Fibroblast of gingiva (primary cell): Measurements from ENCODE around the gene IFITM10.

Experiments
- DNase-seq: peaks from one replicate; pipeline ENCODE4 v3.0.0-alpha.2; 2011; ENCODE audit warnings: low read depth

IFITM10 gene

DNA sequence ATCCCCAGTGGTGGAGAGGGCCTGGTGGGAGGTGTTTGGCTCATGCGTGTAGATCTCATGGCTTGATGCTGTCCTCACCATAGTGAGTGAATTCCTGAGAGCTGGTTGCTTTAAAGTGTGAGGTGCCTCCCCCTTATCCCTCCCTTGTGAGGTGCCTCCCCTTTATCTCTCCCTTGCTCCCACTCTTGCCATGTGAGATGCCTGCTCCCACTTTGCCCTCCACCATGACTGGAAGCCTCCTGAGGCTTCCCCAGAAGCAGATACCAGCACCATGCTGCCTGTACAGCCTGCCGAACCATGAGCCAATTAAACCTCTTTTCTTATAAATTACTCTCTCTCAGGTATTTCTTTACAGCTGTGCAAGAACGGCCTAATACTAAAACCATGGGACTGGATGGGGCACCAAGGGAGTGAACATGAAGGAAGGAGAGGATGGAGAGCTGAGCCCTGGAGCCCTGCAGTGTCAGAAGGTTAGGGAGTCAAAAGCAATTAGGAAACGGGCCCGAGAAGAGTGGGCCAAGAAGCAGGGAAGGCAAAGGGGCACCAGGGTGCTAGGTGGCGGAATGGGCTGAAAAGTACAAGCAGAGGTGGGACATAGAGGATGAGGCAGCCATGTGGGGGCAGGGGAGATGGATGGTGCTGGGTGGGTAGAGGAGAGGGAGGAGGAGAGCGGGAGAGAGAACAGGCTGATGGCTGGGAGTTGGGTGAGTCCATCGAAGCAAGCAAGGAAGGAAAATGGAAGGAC, 9.4 kb downstream of the IFITM10 start:
- no peak for DNase-seq

DNA sequence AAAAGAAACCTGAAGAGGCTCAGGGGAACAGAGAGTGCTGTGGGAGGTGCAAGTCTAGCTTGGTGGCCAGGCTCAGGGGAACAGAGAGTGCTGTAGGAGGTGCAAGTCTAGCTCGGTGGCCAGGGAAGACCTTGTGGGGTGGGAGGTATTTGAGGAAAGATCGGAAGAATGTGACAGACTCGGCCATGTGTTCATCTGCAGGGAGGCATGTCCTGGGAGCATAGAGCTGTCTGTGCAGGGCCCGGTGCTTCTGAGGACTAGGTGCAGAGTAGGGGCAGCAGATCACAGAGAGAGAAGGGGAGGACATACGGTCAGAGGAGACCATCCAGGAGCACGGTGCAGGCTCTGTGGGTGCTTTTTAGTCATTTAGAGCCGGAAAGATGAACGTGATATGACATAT, 10.8 kb downstream of the IFITM10 start:
- DNase-seq: no peak

DNA sequence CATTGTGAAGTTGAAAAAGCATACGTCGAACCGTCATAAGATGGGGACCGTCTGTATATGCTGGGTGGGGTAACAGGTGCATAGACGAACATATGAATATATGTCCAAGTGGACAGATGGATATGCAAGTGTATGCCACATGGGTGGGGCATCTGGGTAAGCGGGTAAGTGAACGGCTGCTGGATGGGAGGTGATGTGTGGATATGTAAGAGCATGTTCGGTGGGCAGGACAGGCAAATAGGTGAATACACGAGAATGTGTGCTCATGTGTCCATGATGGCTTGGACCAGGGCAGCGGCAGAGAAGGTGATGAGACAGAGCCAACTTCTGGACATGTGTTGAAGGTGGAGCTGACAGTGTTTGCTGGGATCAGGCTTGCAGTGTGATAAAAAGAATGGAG, 12.0 kb downstream of the IFITM10 start:
- DNase-seq: no peak

DNA sequence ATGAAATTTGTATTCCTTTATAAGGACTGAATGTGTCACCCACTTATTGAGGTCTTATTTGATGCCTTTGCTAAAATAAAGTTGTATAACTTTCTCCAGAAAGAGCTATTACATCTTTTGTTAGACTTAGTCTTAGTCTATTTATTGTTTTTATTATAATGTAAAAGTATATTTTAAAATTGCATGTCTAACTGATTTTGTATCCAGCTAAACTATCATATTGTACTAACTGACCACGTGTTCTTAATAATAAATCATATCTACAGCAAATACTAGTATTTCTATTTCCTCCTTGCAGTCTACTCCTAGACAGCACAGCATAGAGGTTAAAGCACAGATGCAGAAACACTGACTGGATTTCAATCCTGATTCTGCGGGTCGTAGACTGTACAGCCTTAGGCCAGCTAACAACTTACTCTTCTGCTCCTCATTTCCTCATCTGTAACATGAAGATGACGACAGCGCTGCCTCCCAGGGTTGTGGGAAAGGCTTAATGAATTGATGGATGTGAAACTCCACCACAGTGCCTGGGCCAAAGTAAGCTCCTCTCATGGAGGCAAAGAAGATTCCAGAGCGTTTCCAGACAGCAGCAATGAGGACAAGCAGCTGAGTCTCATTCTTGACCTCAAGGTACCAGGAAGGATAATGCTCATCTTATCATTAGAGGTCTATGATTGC, 13.2 kb downstream of the IFITM10 start:
- no peak for DNase-seq

DNA sequence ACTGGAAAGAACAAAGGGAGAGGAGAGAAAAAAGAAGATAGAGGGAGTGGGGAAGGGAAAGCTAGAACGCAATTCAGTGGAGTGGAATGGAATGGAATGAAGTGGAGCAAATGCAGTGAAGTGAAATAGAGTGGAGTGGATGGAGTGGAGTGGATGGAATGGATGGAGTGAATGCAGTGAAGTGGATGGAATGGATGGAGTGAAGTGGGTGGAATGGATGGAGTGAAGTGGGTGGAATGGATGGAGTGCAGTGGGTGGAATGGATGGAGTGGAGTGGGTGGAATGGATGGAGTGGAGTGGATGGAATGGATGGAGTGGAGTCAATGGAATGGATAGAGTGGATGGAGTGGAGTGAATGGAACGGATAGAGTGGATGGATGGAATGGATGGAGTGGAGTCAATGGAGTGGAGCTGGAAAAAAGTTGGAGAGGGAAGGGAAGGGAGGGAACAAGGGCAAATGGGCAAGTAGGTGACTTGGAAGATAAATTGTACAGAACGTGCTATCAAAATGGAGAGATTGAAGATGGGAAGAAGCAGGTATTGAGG, 13.9 kb downstream of the IFITM10 start:
- DNase-seq: no peak

DNA sequence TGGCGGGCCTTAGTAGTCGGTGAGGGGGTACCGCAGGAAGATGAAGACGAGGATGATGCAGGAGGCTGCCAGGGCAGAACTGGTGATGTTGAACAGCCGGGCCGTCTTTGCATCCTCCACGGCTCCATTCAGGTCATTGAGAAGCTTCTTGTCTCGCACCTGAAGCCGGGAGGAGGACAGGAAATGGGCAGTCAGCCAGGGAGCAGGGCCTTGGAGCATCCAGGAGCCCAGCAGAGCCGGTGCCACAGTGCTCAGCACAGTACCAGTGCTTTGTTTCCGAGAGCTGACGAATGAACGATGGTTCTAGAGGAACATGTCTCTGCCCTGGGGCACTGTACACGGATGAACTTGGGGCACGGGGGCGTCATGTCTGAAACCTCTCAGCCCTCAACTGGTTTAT, 15.1 kb downstream of the IFITM10 start:
- DNase-seq: no peak

DNA sequence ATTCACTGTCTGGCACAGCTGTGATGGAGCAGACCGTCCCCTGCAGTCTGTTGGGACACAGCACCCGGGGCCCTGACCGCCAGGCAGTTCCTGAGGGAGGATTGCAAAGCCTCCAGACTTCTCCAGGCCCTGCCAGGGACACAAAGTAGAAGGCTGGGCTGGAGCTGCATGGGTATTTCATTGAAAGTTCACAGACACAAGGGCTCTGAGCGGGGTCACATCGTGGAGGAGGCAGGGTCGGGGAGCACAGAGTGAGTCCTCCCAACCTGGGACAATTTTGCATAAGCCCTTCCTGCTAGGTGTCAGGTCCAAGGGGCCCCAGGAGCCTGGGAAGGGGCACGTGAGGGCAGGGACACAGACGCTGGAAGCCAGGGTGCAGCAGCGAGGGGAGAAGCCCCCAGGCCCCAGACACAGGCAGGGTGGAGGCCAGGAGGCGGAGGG, 15.7 kb downstream of the IFITM10 start:
- no peak for DNase-seq

DNA sequence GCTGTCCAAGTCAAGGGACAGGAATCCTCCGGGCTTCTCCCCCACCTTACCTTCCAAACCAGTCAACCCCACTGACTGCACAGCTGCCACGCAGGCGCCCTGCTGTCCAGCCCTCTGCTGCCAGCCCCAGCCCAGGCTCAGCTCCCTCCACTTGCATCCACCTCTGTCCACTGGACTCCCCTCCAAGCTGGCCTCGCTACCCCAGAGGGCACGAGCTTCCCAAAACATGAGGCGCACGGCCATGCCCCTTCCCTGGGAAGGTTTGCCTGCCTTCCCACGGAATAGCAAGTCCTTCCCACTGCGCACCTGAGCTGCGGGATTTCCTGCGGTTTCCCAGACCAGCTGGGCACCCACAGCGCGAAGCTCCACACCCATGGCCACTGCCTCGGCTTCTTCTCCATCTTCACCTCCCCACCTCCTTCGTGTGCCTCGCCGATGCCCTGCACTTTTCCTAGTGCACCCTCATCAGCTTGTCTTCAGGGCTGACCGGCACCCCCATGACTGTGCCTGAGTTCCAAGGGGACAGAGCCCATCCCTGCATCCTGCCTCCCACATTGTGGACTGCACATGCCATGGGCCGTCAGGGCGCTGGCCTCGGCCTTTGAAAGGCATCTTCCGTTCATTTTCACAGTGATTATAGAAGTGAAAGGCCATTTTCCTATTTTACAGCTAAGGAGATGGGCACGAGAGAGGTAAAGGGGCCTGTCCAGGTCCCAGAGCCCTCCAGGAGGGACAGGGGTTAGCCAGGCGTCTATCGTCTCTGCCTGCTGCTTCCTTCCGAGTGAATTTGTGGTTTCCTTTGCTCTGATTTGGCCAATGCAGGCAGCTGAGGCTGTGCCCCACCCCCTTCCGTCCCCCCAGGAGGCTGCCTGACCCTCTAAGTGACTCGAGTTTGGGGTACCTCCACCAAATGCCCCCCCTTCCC, 16.4 kb downstream of the IFITM10 start:
- DNase-seq: no peak

DNA sequence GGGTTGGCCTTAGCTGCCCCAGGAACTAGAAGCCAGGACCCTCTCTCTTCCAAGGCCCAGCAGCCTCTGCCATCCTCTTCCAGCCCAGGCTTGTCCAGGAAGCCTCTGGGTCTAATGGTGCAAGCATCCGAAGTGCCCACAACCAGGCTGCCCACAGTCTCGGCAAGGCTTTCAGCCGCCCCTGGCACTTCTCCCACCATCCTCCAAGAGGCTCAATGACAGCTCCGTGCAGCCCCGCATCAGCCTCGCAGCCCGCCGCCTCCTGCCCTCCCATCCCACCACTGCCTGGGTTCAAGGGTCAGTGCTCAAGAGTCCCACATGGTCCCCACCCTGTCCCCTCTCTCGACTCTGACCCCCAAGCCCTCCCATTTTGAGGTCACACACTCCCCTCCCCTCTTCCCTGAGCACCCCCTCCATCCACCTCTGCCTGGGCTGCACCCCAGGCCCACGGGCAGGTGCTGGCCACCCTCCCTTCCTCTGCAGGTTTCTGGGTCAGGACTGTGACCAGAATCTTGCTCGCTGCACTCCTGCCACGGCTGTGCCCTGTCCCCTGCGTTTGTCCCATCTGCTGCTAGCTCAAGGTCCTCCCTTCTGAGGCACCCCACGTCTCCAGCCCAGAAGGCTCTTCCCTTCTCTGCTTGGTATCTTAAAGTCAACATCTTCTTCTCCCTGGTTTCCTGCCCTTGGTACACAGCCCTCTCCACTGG, 17.2 kb downstream of the IFITM10 start:
- DNase-seq: no peak

DNA sequence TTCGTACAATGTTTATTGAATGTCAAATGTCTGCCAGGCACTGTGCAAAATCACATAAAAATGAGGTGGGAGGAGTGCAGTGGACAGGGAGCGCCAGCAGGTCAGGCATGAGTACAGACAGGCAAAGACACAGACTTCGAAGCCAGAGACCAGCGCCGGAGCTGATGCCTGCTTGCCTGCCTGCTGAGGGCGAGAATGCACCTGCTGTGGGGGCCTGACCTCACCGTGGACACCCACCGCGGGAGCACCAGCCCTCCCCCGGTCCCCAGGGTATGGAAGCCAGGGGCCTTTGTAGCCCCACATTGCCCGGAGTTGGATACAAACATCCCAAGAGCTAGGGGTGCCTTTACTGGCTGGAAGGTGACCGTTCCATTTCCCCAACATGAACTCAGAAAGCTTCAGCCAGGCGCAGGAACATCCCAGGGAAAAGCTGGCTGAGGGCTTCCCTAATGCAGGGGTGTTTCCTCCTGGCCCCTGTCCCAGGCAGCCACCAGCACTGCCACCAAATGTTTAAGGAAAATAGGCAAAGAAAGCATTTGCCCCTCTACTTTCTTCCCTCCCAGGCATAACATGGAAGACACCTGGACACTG, 17.9 kb downstream of the IFITM10 start:
- DNase-seq: no peak

DNA sequence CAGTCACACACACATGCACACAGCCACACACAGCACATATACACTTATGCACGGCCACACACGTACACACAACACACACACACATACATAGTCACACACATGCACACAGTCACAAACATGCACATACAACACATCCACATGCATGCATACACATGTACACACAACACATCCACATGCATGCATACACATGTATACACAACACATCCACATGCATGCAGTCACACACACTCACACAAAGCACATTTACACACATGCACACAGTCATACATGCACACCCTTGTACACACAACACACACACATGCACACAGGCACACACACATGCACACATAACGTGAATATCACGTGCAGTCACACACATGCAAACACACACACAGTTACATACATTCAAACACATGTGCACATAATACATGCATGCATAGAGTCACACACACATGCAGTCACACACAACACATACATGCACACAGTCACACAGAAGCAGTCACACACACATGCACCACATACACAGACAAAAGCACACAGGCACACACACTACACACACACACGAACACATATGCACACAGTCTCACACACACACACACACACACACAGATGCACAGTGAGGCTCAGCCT, 18.8 kb downstream of the IFITM10 start:
- no peak for DNase-seq

DNA sequence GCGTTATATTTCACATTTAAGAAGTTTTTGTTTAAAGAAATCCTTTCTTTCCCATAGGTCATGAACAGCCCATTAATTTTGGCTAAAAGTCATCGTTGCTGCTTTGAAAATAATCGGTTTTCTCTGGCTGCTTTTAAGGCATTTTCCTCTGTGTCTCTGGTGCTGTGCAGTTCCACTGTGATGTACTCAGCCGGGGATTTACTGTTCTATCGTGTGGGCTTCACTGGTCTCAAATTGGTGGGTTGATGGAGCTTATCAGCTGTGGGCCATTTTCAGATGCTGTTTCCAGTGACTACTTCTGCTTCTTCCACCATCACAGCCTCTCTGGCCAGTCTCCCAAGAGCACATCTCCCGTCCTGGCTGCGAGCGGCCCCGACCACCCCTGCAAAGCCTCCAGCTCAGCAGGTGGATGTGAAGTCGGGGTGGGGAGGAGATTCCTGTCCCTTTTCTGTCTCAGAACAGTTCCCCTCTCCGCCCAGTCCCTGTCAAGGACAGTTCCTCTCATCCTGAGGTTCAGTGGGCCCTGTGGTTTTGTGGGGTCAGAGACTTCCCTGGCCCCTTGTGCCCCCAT, 20.3 kb downstream of the IFITM10 start:
- no peak for DNase-seq

DNA sequence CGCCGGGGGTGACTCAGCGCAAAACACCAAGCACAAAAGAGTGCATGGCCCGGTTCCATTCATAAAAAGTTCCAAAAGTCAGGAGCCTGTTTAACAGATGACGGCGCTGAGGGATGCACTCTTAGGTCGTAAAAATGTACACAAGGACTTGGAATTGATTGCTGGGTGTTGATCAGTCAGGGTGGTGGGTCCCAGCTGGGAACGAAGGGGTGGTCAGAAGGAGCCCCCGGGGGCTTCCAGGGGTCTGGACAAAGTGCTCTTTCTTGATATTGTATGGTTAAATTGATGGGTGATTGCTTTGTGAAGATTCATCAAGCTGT, 20.7 kb downstream of the IFITM10 start:
- no peak for DNase-seq

DNA sequence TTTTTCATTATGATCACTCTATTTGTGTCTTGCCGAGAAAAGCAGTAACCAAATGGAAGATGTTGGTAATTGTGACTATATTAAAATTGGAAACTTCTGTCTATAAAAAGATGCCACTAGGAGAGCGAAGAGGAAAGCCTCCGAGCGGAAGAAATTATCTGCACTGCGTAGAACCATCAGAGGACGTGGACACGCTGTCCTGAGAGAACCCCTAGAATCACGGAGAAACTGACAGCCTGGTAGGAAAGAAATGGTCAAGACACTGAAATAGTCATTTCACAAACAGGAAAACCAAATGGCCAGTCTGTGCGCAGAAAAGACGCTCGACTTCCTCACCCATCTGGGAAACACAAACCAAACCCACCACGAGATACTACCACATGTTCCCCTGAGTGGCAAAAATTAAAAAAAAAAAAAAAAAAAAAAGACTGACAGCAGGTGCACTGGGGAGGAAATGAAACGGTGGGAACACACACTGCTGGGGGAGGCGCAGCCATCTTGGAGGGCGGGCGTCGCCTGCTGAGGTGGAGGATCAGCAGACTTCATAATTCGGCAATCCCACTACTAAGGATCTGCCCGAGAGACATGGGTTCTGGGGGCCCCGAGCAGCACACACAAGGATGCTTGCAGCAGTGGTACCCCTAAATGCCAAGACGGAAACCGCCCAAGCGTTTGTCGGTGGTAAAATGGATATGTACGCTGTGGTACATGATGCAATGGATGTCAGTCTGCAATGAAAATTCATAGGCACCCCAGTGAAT, 21.3 kb downstream of the IFITM10 start:
- DNase-seq: no peak

DNA sequence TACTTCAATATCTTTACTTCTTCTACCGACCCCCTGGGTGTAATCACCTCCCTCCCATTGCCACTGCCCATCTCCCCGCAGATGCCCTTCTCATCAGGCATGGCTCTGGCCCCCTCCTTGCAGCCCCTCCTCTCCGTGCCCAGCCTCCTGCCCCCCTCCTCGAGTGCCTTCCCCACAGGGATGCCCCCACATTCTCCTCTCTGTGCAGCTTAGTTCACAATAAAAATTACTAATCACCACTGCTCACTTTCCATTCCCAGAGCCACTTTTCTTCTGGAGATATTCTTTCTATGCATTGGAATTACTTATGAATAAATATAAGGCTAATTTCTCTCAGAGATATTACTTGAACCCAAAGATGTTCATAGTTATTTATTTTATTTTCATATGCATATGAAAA, 22.1 kb downstream of the IFITM10 start:
- DNase-seq: no peak

DNA sequence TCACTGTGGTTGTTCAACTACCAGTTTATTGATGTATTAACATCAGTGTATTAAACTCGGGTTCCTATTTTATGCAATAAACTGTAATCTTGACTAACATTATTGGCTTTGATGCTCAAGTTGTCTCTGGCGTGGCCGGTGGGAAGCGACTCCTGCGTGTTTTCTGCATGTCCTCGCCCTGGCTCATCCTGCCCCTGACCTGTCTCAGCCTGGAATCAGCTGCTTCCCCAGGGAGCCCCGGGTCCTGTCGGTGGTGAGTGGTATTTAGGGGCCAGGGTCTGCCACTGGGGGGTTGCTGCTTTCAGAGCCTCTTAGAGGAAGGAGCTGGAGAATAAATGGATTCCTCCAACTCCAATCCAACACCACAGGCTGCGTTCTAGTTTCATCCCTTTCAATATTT, 22.5 kb downstream of the IFITM10 start:
- DNase-seq: no peak

DNA sequence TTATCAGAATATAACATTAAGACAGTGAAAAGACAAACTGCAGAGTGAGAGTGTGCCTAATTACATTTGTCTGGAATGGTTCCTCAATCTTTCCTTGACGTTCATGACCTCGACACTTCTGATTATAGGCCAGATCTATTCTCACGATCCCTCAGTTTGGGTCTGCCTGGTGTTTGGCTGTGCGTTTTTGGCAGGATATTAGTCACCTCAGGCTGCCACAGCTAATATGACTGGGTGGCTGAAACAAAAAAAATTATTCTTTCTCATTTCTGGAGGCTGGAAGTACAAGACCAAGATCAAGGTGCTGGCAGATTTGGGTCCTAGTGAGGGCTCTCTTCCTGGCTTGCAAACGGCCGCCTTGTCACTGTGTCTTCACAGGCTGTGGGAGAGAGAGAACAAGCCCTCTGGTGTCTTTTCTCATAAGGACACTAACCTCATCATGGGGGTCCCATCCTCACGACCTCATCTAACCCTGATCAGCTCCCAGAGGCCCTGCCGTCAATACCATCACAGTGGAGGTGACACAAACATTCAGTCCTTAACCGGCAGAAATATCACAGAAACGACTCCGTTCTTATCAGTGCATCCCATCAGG, 23.2 kb downstream of the IFITM10 start:
- no peak for DNase-seq

DNA sequence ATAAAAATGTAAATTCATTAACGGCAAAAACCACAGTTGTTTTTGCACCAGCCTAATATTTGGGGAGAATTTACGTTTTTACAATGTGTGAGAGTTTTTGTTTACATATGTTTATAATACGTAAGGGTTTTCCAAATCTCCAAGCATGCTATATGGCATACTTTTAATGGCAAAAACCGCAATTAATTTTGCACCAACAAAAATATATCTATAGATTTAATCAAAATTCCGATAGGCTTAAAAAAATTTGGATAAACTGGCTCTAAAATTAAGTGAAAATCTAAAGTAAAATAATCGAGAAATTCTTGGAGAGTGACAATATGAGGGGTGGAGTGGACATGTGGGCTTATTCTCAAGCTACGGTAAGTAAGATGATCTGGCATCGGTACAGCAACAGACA, 30.6 kb downstream of the IFITM10 start:
- DNase-seq: no peak

DNA sequence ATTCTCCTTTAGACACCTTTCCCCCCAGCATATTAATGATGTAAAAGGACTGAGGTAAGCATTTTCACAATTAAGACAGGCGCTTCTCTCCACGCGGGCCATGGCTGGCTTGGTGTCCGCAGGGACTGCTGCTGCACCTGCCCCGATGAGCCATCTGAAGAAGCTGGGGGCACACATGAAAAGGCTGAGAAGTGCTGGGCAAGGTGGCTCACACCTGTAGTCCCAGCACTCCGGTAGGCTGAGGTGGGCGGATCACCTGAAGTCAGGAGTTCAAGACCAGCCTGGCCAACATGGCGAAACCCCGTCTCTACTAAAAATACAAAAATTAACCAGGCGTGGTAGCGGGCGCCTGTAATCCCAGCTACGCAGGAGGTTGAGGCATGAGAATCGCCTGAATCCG, 32.1 kb downstream of the IFITM10 start:
- DNase-seq: no peak

DNA sequence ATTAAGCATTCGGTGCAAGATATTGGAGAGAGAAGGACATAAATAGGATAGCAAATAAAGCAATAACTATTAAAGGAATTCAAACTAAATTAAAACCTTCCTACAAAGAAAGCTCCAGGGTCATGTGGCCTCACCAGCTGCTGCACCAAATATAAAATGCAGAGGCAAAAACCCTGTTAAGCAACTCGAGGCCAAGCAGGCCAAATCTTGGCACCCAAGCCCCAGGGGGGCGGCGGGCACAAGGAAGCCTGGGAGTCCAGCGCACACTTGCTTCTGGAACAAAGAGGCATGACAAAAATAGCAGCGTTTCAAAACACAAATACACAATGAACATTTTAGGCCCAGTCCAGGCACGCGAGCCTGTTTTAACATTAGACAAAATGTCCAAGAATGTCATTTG, 32.6 kb downstream of the IFITM10 start:
- peak; percentile 81 for DNase-seq
